ENCODE data around the gene RASL11A. TPM values are rescaled to one million over a fixed set of nuclear protein-coding genes. Genes with fewer than 3 reads are reported as not detected.
A peak's percentile ranks its signal among the peaks of the same experiment; 100 is the strongest.

RASL11A gene
- total RNA-seq, 6 experiments from 2014 or later: 3.3 to 9.6 (median 7.3) TPM

GRCh38 chr13:27276188-27276587, 5.6 kb downstream of the RASL11A start:
- Mint-ChIP-seq H3K27me3 (ENCODE audit: insufficient read depth) (peaks cover 20% of the 10 kb centered on the region), H3K4me3 (no peak overlapping the region), H3K36me3 (ENCODE audit: low read depth) (no peaks in the 10 kb centered on the region), H3K9me3 (no peaks in the 10 kb centered on the region), H3K27ac (no peak overlapping the region), H3K4me1 (ENCODE audit: low read depth) (peaks cover 39% of the 10 kb centered on the region)
- no peak for DNase-seq
- TF ChIP-seq CTCF (IDR thresholded peaks at IDR 0.05): no peak

GRCh38 chr13:27279506-27279905, 8.9 kb downstream of the RASL11A start:
- H3K27me3 Mint-ChIP-seq (ENCODE audit: insufficient read depth): peaks cover 21% of the 10 kb centered on the region
- H3K9me3 Mint-ChIP-seq: no peaks in the 10 kb centered on the region
- TF ChIP-seq CTCF (IDR thresholded peaks at IDR 0.05): no peak
- no peak overlapping the region for H3K27ac Mint-ChIP-seq
- H3K4me3 Mint-ChIP-seq: no peak overlapping the region
- H3K4me1 Mint-ChIP-seq (ENCODE audit: low read depth): peaks cover 11% of the 10 kb centered on the region; the same call in 1 of the 2 replicates
- H3K36me3 Mint-ChIP-seq (ENCODE audit: low read depth): no peaks in the 10 kb centered on the region
- no peak for DNase-seq

- Mint-ChIP-seq H3K36me3 (ENCODE audit: low read depth) (no peaks in the 10 kb centered on the region), H3K4me1 (ENCODE audit: low read depth) (peaks cover 11% of the 10 kb centered on the region; the same call in 1 of the 2 replicates), H3K27me3 (ENCODE audit: insufficient read depth) (peaks cover 21% of the 10 kb centered on the region), H3K4me3 (no peak overlapping the region), H3K9me3 (no peaks in the 10 kb centered on the region), H3K27ac (no peak overlapping the region)
- TF ChIP-seq CTCF (IDR thresholded peaks at IDR 0.05): no peak
- DNase-seq: no peak
Measured at GRCh38 chr13:27280009-27280656, 9.5 kb downstream of the RASL11A start.

- H3K27ac Mint-ChIP-seq: no peak overlapping the region
- DNase-seq: no peak
- TF ChIP-seq CTCF (IDR thresholded peaks at IDR 0.05): no peak
- no peaks in the 10 kb centered on the region for H3K36me3 Mint-ChIP-seq (ENCODE audit: low read depth)
- H3K27me3 Mint-ChIP-seq (ENCODE audit: insufficient read depth): peaks cover 21% of the 10 kb centered on the region
- no peak overlapping the region for H3K4me3 Mint-ChIP-seq
- H3K9me3 Mint-ChIP-seq: no peaks in the 10 kb centered on the region
- peaks cover 6% of the 10 kb centered on the region; the same call in 1 of the 2 replicates for H3K4me1 Mint-ChIP-seq (ENCODE audit: low read depth)
Measured at GRCh38 chr13:27280841-27281240, 10.2 kb downstream of the RASL11A start.

- 0 out of 2 replicates have a peak, but pooled peaks have one; percentile 15 for TF ChIP-seq CTCF (IDR thresholded peaks at IDR 0.05)
- DNase-seq: no peak
- Mint-ChIP-seq H3K4me3 (no peak overlapping the region), H3K27ac (no peak overlapping the region), H3K27me3 (ENCODE audit: insufficient read depth) (peaks cover 17% of the 10 kb centered on the region), H3K36me3 (ENCODE audit: low read depth) (no peaks in the 10 kb centered on the region), H3K4me1 (ENCODE audit: low read depth) (peaks cover under 1% of the 10 kb centered on the region; the same call in 1 of the 2 replicates), H3K9me3 (no peaks in the 10 kb centered on the region)
Measured at GRCh38 chr13:27281420-27281819, 10.8 kb downstream of the RASL11A start.

All from HFFc6 (cell line).